Activated CD8-positive, alpha-beta memory T cell treated with anti-CD3 and anti-CD28 coated beads, Interleukin-2, amount 50 U/mL, for 24 hours (primary cell): Measurements from ENCODE around the gene RAB28.

Source experiments
- DNase-seq: peaks from one replicate; pipeline ENCODE4 v3.0.0-alpha.2; 2020; ENCODE audit errors: extremely low read depth

RAB28 gene

DNA sequence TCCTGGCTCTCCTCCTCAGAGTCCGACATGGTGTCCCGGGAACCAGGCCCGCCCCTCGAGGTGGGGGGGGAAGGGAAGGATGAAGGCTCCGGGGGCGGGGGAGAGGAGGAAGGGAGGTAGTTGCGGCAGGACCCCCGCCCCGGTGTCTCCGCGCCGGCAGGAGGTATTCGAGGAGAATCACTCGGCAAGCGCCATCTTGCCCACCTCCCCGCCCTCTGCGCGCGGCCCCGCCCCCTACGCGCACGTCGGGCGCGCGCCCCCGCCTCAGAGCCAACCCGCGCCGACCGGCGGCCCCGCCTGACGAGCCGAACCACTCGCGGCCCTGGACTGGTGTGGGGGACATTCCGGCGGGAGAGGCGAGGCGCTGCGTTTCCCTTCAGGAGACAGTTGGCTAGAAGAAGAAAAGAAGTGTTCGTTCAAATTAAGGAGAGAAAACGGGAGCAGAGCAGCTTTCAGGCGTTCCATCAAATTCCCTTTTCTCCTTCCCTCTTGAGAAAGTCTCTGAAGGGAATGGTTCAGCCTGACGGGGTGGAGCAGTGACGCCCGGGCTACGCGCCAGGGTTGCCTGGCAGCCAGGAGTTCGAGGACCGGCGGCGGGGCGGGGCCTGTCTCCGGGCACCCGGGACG, at the start of gene RAB28:
TSS of gene RAB28 (minus strand) at position 219 of the 627 bp plus-strand sequence.
- DNase-seq = peak; percentile 76

DNA sequence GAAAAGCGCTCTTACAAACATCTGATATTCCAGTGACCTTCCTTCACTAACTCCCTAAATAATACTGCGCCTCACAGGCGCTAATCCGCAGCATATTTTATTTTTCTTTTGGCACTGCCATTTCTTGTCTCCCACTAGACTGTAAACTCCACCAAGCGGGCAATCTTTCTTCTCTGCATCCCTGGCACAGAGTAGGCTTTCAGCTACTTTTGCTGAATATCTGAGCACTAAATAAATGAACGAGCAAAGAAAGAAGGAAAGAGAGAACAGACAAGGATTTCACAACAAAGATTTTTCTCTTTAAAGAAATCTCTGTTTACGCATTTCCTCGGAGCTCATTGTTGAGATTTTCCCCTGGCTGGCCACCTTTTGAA, 47.5 kb upstream of the RAB28 start:
- DNase-seq = no peak

GRCh38 chr4:13530823-13531624, 46.9 kb upstream of the RAB28 start:
- DNase-seq = no peak

DNA sequence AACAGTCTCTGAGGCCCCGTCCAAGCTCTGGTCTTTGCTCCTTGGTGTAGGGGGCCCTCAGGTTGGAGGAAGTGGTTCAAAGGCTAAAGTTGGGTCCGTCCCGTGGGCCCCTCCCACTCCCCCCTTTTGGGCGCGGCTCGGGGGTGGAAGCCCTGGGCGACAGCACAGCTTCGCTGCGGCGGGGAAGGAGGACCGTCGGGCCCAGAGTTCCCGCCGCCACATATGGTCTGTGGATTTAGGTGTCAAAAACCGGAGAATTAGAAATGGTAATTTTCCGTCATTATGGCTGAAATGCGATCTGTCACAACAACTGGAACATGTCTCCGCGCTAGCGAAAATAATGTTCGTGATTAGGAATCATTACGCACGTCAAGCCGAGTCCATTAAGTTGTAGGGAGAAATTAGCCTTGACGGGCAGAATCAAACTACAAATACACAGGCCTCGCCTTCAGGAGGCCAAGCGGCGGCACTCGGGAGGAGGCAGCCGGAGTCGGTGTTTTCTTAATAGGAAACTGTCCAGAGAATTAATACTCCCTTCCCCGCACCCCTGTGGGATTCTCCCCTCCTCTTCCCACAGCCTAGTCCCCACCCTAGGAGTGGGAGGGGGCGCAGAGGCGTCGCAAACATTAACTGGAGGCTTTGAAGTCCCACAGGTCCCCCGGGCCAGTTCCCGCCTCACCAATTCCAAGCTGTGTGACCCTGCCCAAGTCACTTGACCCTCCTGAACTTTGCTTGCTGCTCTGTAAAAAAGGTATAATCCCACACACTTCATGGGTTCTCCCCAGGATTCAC, 45.2 kb upstream of the RAB28 start:
- no peak for DNase-seq

DNA sequence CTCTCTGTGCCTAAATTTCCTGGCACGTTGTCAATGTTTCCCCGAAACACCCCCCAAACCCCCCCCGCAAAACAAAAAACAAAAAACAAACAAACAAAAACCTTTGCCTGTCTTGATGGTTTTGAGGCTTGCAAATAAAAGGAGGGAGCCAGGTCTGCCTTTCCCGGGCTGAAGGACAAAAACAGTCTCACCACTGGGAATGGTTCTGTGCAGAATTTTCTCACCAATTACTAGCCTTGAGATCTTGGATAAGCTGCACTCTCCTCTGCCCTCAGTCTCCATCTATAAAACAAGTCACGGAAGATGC, 44.6 kb upstream of the RAB28 start:
- no peak for DNase-seq

- DNase-seq = no peak
Measured at GRCh38 chr4:13527981-13528820, 44.1 kb upstream of the RAB28 start.

DNA sequence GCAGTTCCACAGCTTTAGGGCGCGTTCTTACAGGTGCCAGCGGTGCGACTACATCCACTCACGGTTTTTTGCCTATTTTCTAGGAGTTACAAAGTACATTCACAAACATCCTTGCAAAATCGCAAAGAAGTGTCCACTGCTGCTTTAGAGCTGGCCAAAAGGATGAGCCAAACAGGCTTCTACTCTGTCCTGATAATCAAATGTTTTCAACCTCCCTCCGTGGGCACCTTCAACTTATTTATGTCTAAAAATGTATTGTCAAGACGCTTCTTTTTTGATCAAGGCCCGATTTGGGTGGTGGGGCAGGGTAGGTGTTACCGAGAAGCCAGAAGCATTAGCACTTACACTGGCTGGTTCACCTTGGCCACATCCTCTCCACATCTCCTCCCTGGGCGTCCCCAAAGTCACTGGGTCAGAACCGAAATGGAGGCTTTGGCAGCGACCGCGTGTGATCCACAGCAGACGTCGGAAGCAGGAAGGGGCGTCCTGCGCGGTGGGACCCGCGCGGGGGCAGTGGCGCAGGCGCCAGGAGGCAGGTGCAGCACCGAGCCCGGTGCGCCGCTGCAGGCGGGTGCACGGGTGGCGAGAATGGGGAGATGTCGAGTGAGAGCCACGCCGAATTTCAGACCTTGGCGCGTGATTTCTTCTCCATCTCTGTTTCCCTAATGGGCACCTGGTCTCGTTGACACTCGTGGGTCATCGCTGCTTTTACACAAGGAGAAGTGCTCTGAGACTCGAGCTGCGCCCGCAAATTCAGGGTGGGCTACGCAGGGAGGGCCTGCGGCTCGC, 43.2 kb upstream of the RAB28 start:
- no peak for DNase-seq

DNA sequence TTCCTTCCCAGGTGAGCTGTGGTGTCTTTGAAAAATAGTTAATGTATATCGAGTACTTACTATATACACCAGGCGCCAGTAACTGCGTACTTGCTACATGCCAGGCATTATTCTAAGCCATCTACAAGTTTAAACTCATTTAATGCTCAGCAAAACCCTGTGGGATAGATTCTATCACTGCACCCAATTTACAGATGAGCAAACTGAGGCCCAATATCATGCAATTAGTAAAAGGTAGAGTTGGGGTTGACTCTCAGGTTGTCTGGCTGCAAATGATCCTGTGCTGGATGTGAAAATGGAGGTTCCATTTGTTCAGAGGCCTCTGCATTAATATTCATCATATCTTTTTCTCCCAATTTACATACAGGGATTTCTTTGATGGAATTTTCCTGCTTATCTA, 42.5 kb upstream of the RAB28 start:
- no peak for DNase-seq

DNA sequence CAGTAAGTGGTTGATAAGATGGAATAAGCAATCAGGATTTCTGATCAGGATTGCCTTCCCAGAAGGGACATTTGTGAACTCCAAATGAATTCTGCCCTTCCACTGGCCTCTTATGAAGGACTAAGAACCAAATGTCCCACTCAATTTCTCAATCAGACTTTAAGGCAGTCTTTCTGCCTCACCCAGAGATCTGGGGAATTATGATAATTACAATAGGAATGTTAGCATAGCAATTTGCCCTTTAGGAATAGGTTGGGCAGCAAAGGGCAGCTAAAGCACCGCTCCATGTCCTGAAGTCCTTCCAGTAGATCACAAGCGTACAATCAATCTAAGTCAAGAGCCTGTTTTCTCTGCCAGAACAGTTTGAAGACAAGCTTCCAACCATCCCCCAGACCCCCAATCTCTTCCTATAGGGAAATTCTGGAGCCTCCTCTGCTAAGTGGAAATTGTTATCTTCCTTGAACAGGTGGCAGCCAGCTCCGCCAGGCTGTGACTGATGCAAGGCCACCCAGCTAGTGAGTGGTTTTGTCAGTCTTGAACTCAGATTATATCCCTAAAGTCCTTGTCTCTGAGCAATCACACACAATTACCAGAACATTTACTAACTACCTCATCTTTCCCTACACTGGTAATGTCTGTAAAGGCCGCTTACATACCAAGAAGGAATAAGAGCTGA, 41.6 kb upstream of the RAB28 start:
- DNase-seq = no peak

DNA sequence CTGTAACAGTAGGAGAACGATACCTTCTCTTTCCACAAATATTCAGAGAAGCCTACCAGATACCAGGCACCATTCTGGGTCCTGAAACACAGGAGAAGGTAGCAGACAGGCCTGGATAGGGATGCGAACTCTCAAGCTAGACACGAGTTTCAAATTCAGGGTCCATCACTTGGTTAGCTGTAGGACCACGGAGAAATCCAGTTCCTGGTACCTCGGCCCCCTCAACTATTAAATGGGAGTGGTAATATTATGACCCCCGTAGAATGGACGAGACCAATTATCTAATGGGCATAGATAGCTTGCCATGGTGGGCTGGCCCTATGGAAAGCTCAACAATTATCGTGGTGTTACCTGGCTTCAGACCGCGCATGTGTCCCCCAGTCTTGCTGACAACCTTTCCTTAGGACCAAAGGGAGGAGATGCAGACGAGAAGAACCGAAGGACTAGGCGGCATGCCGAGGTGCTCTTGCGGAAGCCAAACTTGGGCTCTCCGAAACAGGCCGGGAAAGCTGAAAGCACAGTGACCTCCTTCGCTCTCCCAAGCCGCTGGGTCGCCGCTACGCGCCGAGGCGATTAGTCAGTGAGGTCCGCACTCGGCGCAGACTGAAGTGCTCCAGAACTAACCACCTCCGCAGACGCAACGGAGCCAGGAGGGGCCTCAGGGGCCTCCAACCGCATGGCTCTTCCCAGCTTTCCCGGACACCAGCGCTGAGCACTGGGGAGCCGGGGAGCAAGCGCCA, 40.5 kb upstream of the RAB28 start:
- no peak for DNase-seq

GRCh38 chr4:13523591-13524503, 39.7 kb upstream of the RAB28 start:
- no peak for DNase-seq

DNA sequence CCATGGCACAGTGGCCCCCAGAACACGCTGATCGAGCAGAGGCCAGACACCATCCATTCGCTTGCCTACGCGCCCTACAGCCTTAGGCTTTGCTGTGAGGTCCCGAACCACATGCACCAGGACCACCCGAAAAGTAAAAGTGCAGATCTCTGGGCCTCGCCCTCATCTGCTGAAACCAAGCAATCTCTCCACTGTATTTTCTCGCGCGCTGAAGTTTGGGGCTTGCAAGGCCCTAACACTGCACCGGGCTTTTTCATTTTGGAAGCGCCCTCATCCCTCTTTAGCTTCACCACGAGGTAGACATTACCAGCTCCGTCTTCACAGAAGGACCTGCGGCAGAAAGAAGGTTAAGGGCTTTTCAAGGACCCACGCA, 39.0 kb upstream of the RAB28 start:
- no peak for DNase-seq

- DNase-seq = no peak
Measured at GRCh38 chr4:13522282-13523104, 38.4 kb upstream of the RAB28 start.

DNA sequence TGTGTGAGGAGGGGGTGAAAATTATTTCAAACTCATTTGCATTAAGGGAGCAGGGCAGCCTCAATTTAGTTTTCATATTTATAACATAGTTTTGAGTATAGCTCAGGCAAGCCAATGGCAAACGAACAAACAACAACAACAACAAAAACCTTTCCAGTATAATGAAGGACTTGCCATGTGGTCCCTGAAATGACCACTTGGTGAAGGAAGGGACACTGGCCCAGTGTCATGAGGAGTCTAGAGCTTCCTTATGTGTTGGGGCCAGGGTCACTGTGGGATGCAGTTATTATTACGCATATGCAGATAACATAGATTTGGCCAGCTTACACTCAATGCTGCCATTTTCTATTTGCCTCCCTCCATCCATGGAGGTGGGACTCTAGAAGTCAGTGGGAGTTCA, 36.9 kb upstream of the RAB28 start:
- no peak for DNase-seq

DNA sequence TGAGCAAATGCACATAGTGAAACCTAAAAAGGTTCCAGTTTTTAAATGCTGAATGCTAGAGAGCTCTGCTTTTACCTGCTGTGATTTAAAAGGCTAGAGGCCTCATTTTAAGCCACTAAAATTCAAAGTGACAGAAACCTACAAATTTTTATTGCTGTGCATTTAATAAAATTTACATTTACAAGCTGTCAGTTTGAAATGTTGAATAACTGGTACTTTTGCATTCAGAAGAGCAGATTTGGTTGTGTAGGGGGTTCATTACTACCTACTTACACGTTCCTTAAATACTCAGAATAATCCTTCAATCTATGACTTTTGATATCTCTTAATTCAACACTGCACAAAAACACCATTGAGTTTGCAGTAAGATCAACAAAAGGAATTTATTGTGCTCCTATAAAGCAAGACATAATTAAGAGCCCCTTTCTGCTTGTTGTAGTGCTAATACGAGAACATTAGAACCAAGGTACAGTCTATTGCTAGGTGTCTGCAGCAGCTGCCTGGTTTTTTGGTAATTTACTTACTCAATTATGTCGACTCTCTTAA, 32.2 kb upstream of the RAB28 start:
- DNase-seq = no peak

DNA sequence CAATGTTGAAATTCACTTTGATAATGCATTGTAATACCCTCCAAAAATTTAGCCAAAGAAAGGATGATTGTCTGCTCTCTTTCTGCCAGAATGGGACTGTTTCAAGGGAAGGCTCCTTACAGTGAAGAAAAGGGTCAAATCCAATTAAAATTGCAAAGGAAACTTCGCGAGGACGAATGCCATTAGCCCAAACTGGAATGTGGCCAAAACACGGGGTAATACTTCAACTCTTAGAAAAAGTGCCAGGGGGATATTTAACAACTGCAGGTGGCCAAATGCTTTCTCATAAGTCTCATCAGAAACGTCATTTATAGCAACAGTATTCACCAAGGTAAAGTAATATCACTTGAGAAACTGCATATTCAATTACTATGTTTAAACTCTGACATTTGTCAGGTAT, 31.1 kb upstream of the RAB28 start:
- DNase-seq = no peak

DNA sequence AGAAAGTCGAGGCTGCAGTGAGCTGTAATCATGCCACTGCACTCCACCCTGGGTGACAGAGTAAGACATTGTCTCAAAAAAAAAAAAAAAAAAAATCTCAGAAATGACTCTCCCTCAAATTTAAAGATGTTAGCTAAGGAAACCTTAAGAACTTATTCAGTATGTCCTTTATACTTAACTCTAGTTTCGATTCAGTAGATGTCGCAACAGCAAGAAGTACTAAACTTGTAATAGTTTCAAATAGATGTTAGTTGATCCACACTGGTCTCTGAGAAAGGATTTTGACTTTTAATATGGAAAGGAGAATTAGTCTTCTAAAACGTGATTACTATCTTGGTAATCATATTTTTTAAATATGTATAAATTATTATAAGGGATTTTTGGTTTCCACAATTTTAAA, 30.6 kb upstream of the RAB28 start:
- DNase-seq = no peak

GRCh38 chr4:13511101-13511500, 27.0 kb upstream of the RAB28 start:
- no peak for DNase-seq
